ENCODE results near the gene RSKR. TPM values are rescaled to one million over a fixed set of nuclear protein-coding genes. Genes with fewer than 3 reads are reported as not detected.

RSKR gene
- total and polyA plus RNA-seq, 9 of the 15 experiments (the other 6 are each of a cell fraction or from before 2014, with no cell fraction given), result 1.4 to 42.3 (median 16.2) TPM

- TF ChIP-seq UBTF (IDR thresholded peaks at IDR 0.05; ENCODE audit: borderline replicate concordance in 1 of 2, low read depth in 2 of 2, low read length in 2 of 2), result peak; percentile 65 to 84; a peak in 3 of 4 replicates
- TF ChIP-seq CTBP1 (IDR thresholded peaks at IDR 0.05; ENCODE audit: borderline replicate concordance), result peak; percentile 29; the same call in 1 of the 2 replicates
- TF ChIP-seq ZNF431 (CRISPR knock-in tag; IDR thresholded peaks at IDR 0.05), result 0 out of 2 replicates have a peak, but pooled peaks have one; percentile 21
- peak; percentile 75 for TF ChIP-seq CREM (IDR thresholded peaks at IDR 0.05; ENCODE audit: low read depth)
- no peak for TF ChIP-seq ZNF76 (CRISPR knock-in tag; IDR thresholded peaks at IDR 0.05; ENCODE audit: borderline replicate concordance)
- peak; percentile 82 to 87 for TF ChIP-seq MNT (conservative IDR thresholded peaks at IDR 0.05)
- peak; percentile 38; the same call in 1 of the 2 replicates for TF ChIP-seq CREB1 (IDR thresholded peaks at IDR 0.05)
- TF ChIP-seq CREB1 (CRISPR knock-in tag; IDR thresholded peaks at IDR 0.05), result no peak
- TF ChIP-seq NFRKB (IDR thresholded peaks at IDR 0.05; ENCODE audit: low read depth), result peak; percentile 26; the same call in 1 of the 2 replicates
- peak; percentile 60 for TF ChIP-seq E2F8 (IDR thresholded peaks at IDR 0.05; ENCODE audit: low read depth, partially characterized antibody)
- peak; percentile 38 for TF ChIP-seq RBBP5 (IDR thresholded peaks at IDR 0.05; ENCODE audit: borderline replicate concordance, insufficient read depth, low read length, poor library complexity, severe bottlenecking)
- TF ChIP-seq NCOA1 (IDR thresholded peaks at IDR 0.05; ENCODE audit: low read depth), result no peak
- TF ChIP-seq RB1 (IDR thresholded peaks at IDR 0.05; ENCODE audit: low read depth), result peak; percentile 56; the same call in 1 of the 2 replicates
- TF ChIP-seq SIN3A (IDR thresholded peaks at IDR 0.05; ENCODE audit: borderline replicate concordance in 2 of 2, control insufficient read depth in 1 of 2, low read depth in 2 of 2, low read length in 2 of 2), result peak; percentile 36 to 45; a peak in 1 of 4 replicates
- no peak for TF ChIP-seq SMAD4 (CRISPR knock-in tag; conservative IDR thresholded peaks at IDR 0.05)
- TF ChIP-seq MYC (IDR thresholded peaks at IDR 0.05; ENCODE audit: low read depth, low read length), result peak; percentile 33; the same call in 1 of the 2 replicates
- TF ChIP-seq MYC (CRISPR knock-in tag; IDR thresholded peaks at IDR 0.05; ENCODE audit: borderline replicate concordance, low read depth), result no peak
- TF ChIP-seq KDM4B (IDR thresholded peaks at IDR 0.05; ENCODE audit: borderline replicate concordance in 2 of 2, low read depth in 1 of 2), result 0 out of 4 replicates have a peak, but pooled peaks of 1 of the 2 experiments have one; percentile 17
- TF ChIP-seq KDM2B (CRISPR knock-in tag; IDR thresholded peaks at IDR 0.05), result no peak
- TF ChIP-seq SAP30 (IDR thresholded peaks at IDR 0.05; ENCODE audit: borderline replicate concordance, insufficient read depth, low read depth, low read length, poor library complexity, severe bottlenecking), result peak; percentile 39
- TF ChIP-seq ZNF24 (IDR thresholded peaks at IDR 0.05), result 0 out of 2 replicates have a peak, but pooled peaks have one; percentile 9
Measured at GRCh38 chr17:28570716-28571360, 43.1 kb downstream of the RSKR start (continued).

All from K562 (cell line).